Measurements from ENCODE around the gene RAB30.

The RAB30 gene

DNA sequence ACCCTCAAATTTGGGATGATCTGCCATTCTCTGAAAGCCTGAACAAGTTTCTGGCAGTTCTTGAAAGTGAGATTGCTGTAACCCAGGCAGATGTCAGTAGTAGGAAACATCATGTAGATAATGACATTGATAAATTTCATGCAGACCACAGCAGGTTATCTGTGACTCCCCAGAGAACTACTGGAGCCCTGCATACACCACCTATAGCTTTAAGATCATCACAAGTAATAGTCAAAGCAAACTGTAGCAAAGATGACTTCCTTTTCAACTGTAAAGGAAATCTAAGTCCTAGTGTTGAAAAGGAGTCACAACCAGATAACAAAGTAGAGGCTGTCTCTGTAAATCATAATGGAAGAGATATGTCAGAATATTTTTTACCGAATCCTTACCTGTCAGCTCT lies 139.1 kb downstream of the RAB30 start:
- no peaks in the 10 kb centered on the region for H3K9me3 ChIP-seq (ENCODE audit: insufficient read depth, low read length)
- peak overlapping the region; percentile 98; the same call in 1 of the 2 replicates for H3K27ac ChIP-seq (ENCODE audit: low read depth, low read length)
- peaks cover 3% of the 10 kb centered on the region; the same call in 1 of the 2 replicates for H3K79me2 ChIP-seq (ENCODE audit: insufficient read depth, low read length)
- no peaks in the 10 kb centered on the region for H4K20me1 ChIP-seq (ENCODE audit: low read depth, low read length)
- no peak overlapping the region for H3K9ac ChIP-seq (ENCODE audit: low read length)
- no peak overlapping the region for H3K4me2 ChIP-seq (ENCODE audit: low read depth, low read length, poor library complexity, severe bottlenecking)
- no peaks in the 10 kb centered on the region for H3K9me2 ChIP-seq (replicated peaks; ENCODE audit: insufficient read depth, low read length)
- H3K36me3 ChIP-seq (ENCODE audit: low read length) = peaks cover 30% of the 10 kb centered on the region; the same call in 1 of the 2 replicates
- H3F3A ChIP-seq (ENCODE audit: insufficient read depth) = peaks cover 30% of the 10 kb centered on the region
- no peak overlapping the region for H3K4me3 ChIP-seq (ENCODE audit: insufficient read depth, low read length, poor library complexity, severe bottlenecking)
- no peaks in the 10 kb centered on the region for H3K27me3 ChIP-seq (ENCODE audit: low read length)
- H2AFZ ChIP-seq (ENCODE audit: low read depth, low read length, severe bottlenecking) = no peak overlapping the region
- TF ChIP-seq, protein P1, sequence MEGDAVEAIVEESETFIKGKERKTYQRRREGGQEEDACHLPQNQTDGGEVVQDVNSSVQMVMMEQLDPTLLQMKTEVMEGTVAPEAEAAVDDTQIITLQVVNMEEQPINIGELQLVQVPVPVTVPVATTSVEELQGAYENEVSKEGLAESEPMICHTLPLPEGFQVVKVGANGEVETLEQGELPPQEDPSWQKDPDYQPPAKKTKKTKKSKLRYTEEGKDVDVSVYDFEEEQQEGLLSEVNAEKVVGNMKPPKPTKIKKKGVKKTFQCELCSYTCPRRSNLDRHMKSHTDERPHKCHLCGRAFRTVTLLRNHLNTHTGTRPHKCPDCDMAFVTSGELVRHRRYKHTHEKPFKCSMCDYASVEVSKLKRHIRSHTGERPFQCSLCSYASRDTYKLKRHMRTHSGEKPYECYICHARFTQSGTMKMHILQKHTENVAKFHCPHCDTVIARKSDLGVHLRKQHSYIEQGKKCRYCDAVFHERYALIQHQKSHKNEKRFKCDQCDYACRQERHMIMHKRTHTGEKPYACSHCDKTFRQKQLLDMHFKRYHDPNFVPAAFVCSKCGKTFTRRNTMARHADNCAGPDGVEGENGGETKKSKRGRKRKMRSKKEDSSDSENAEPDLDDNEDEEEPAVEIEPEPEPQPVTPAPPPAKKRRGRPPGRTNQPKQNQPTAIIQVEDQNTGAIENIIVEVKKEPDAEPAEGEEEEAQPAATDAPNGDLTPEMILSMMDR (IDR thresholded peaks at IDR 0.05; ENCODE audit: insufficient read depth, low read length, poor library complexity, severe bottlenecking) = no peak
- no peak for TF ChIP-seq EZH2phosphoT487 (conservative IDR thresholded peaks at IDR 0.05; ENCODE audit: low read length)

DNA sequence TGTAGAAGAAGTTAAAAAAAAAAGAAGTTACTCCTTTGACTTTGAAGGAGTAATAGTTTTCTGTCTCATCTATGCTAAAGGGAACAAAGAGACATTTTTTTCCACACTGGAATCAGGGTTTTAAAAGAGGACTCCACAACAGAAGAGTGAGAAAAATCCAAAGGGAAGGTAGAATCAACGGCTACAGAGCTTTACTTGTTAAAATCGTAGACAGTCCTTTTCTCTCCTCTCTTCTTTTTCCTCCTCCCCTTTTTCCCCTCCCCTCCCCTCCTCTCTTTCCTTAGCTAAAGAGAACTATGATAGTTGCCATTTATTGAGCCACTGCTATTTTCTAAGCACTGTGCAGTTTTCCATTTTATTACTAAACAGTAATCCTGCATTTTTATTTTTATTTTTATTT lies 141.0 kb downstream of the RAB30 start:
- H2AFZ ChIP-seq (ENCODE audit: low read depth, low read length, severe bottlenecking) = peak overlapping the region; percentile 4
- peaks cover 3% of the 10 kb centered on the region; the same call in 1 of the 2 replicates for H3K79me2 ChIP-seq (ENCODE audit: insufficient read depth, low read length)
- peak overlapping the region; percentile 59 for H3K9ac ChIP-seq (ENCODE audit: low read length)
- H3K27me3 ChIP-seq (ENCODE audit: low read length) = no peaks in the 10 kb centered on the region
- H3K36me3 ChIP-seq (ENCODE audit: low read length) = peaks cover 36% of the 10 kb centered on the region; the same call in 1 of the 2 replicates
- peaks cover 40% of the 10 kb centered on the region for H3F3A ChIP-seq (ENCODE audit: insufficient read depth)
- TF ChIP-seq, protein P1 (IDR thresholded peaks at IDR 0.05; ENCODE audit: insufficient read depth, low read length, poor library complexity, severe bottlenecking) = no peak
- no peak for TF ChIP-seq EZH2phosphoT487 (conservative IDR thresholded peaks at IDR 0.05; ENCODE audit: low read length)
- H3K27ac ChIP-seq (ENCODE audit: low read depth, low read length) = peak overlapping the region; percentile 98
- H3K4me2 ChIP-seq (ENCODE audit: low read depth, low read length, poor library complexity, severe bottlenecking) = peak overlapping the region; percentile 94
- H4K20me1 ChIP-seq (ENCODE audit: low read depth, low read length) = no peaks in the 10 kb centered on the region
- H3K9me2 ChIP-seq (replicated peaks; ENCODE audit: insufficient read depth, low read length) = no peaks in the 10 kb centered on the region
- H3K9me3 ChIP-seq (ENCODE audit: insufficient read depth, low read length) = no peaks in the 10 kb centered on the region
- H3K4me3 ChIP-seq (ENCODE audit: insufficient read depth, low read length, poor library complexity, severe bottlenecking) = peak overlapping the region; percentile 32

DNA sequence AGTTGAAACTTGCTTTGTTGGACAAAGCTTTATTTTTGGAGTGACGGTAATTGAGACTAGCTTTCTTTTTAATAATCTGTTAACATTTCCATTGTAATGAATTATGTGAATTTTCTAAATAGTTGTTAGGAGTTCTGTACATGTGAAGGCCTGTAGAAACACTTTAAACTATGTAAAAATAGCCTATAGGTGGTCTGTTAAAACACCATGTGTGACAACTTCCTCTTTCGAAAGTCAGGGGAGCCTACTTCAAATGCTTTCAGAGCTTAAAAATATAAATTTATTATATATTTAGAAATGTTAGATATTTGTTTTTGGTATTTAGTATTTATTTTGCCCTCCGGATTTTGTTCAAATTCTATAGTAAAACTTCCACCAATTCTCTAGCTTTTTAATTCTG lies 141.5 kb downstream of the RAB30 start:
- Histone ChIP-seq H3K27me3 (ENCODE audit: low read length) (no peaks in the 10 kb centered on the region), H3K9ac (ENCODE audit: low read length) (peak overlapping the region; percentile 59), H3K4me3 (ENCODE audit: insufficient read depth, low read length, poor library complexity, severe bottlenecking) (peak overlapping the region; percentile 43), H3K9me3 (ENCODE audit: insufficient read depth, low read length) (no peaks in the 10 kb centered on the region), H3F3A (ENCODE audit: insufficient read depth) (peaks cover 40% of the 10 kb centered on the region), H3K27ac (ENCODE audit: low read depth, low read length) (peak overlapping the region; percentile 98), H3K36me3 (ENCODE audit: low read length) (peaks cover 36% of the 10 kb centered on the region; the same call in 1 of the 2 replicates), H4K20me1 (ENCODE audit: low read depth, low read length) (no peaks in the 10 kb centered on the region), H2AFZ (ENCODE audit: low read depth, low read length, severe bottlenecking) (no peak overlapping the region), H3K4me2 (ENCODE audit: low read depth, low read length, poor library complexity, severe bottlenecking) (peak overlapping the region; percentile 94), H3K9me2 (replicated peaks; ENCODE audit: insufficient read depth, low read length) (no peaks in the 10 kb centered on the region), H3K79me2 (ENCODE audit: insufficient read depth, low read length) (peaks cover 3% of the 10 kb centered on the region; the same call in 1 of the 2 replicates)
- TF ChIP-seq, protein P1 (IDR thresholded peaks at IDR 0.05; ENCODE audit: insufficient read depth, low read length, poor library complexity, severe bottlenecking) = no peak
- no peak for TF ChIP-seq EZH2phosphoT487 (conservative IDR thresholded peaks at IDR 0.05; ENCODE audit: low read length)
